T-helper 22 cell (primary cell): ENCODE measurements around the gene SDHAF1.
"Not testable (repeated sequence)": the region's sequence is repeated elsewhere in the genome, so short reads cannot be mapped to it uniquely, and the experiment has no call there.

ENCODE experiments used
- DNase-seq: peaks from one replicate; pipeline ENCODE4 v3.0.0-alpha.2; 2020; ENCODE audit warnings: low read depth

Gene SDHAF1

DNA sequence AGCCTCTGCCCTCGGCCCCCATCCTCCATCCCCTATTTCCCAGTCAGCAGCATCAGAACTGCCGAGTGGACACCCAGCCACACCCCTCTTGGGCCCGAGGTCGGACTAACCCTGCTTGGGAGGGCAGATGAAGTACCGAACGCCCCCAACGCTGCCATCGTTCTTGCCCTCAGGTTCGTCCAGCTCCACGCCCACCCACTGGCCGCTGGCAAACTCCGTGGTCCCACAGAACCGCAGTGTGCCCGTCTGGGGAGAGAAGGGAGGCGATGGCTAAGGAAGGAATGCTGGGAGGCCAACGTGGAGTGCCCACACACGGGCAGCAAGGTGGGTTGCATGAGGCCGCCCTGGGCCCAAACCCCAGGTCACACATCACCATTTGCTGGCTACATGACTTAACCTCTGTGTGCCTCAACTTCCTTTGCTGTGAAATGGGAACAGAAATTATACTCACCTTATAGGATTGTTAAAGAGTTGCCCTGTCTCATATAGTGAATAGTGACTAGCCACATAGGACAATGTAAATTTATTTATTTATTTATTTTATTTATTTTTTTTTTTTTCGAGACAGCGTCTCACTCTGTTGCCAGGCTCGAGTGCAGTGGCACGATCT lies 24.2 kb downstream of the SDHAF1 start:
- no peak for DNase-seq

DNA sequence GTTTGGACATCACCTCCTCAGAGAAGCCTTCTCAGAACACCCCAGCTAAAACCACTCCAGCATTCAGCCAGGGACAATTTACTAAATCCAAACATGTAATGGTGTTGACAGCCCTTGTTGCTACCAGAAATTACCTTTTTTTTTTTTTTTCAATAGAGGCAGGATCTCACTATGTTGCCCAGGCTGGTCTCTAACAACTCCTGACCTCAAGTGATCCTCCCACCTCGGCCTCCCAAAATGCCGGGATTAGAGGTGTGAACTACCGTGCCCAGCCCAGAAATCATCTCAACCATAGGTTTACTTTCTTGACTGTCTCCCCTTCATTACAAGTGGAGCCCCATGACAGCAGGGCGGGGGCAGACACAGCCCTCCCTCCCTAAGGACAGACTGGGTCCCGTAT lies 28.4 kb downstream of the SDHAF1 start:
- no peak for DNase-seq

DNA sequence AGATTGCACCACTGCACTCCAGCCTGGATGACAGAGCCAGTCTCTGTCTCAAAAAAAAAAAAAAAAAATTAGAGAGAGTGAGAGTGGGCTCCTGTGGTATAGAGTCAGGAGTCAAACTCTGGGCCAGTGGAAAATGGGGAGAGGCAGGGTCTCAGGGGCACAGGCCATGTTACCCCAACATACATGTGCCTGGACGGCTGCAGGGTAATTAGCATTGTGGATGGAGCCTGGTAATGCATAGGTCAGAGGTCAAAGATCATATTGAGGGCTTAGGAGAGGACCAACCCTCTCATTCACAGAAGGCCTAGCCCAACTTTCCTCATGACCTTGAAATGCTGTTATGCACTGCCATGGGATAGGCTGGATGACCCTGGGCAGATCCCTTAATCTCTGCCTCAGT lies 30.6 kb downstream of the SDHAF1 start:
- no peak for DNase-seq

DNA sequence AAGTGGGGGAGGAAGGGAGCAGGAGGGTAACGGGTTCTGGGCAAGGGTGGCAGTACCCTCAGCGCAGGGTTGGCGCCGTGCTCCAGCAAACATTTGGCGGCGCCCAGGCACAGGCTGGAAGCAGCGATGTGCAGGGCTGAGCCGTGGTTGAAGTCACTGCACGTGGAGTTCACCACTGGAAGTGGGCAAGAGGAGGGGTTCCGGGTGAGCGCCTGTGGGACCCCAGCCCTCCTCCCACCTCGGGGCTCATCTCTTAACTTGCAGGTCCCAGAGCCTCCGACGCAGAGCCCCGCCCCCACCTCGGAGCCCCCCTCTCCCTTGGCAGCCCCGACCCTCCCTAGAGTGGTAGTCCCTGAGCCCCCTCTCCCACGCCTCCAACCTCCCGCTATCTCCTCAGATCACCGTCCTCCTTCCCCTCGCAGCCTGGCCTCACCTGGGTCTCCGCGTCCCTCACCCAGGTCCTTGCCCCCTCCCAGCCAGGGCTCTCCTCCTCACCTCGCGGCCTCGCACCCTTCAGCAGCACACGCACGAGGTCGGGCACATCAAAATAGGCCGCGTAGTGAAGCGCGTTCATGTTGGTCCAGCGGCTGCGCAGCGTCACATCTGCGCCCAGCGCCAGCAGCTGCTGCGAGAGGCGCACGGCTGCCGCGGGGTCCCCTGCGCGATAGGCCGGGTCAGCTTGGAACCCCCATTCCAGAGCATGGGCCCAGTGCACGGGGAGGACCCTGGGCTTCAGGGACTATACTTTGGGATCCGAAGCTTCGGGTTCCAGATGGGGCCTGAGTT lies 31.3 kb downstream of the SDHAF1 start:
- DNase-seq, result no peak

DNA sequence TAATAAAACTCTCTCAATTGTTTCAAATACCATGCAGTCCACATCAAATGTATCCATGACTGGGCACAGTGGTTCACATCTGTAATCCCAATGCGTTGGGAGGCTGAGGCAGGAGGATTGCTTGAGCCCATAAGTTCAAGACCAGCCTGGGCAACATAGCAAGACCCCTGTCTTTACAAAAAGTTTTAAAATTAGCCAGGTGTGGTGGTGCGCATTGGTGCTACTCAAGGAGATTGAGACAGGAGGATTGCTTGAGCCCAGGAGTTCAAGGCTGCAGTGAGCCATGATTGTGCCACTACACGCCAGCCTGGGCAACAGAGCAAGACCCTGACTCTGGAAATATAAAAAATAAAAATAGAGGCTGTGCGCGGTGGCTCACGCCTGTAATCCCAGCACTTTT lies 32.7 kb downstream of the SDHAF1 start:
- DNase-seq, result no peak

DNA sequence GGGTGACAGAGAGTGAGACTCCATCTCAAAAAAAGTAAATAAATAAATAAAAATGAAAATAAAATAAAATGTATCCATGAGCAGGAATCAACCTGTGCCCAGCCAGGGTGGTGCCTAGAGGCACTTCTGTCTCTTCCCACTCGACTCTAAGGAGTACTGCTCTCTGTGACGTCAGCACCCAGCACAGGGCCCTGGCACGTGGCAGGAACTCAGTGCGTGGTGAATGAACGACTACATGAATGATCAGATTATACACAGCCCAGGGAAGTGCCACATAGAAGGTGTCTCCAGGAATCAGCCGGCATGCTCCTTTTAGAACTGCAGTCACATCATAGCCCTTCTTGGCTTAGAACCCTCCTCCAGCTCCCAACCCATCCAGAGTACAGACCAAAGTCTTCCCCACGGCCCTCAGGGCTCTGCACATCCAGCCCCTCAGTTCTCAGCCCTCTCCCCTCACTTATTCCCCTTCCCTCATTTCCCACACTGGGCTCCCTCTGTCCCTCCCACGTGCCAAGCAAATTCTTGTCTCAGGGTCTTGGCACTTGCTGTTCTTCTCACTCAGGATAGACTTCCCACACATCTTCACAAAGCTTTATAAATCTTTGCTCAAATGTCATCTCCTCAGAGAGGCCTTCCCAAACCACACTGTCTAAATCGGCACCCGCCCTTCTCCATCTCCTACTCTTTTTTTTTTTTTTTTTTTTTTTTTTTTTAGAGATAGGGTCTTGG lies 33.5 kb downstream of the SDHAF1 start:
- no peak for DNase-seq

DNA sequence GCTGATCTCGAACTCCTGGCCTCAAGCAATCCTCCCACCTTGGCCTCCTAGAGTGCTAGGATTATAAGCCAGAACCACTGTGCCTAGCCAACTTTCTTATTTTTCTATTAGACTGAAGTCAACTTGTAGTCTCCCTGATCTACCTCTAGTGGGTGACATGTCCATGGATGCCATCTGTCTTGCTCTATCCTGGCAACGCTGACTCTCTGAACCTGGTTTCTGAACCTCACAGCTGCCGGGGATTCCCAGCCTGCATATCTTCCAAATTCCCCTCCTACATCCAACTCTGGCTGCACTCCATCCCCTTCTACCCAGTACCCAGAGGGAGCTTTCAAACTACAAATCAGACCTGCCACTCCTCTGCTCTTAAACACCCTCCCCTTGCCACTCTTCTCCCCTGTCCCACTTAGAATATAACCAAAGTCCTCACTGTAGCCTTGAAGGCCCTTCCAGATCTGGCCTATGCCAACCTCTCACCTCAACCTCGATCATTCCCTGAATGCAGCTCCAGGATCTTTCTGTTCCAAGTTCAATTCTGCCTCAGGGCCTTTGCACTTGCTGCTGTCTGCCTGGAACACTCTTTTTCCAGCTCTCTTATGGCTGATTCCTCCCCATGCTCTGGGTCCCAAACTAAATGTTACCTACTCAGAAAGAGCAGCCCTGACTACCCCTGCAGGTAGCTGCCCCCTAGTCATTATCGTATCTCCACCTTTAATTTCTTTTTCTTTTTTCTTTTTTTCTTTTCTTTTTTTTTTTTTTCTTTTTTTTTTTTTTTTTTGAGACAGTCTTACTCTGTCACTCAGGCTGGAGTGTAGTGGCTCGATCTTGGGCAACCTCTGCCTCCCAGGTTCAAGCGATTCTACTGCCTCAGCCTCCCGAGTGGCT lies 35.5 kb downstream of the SDHAF1 start:
- DNase-seq, result no peak

DNA sequence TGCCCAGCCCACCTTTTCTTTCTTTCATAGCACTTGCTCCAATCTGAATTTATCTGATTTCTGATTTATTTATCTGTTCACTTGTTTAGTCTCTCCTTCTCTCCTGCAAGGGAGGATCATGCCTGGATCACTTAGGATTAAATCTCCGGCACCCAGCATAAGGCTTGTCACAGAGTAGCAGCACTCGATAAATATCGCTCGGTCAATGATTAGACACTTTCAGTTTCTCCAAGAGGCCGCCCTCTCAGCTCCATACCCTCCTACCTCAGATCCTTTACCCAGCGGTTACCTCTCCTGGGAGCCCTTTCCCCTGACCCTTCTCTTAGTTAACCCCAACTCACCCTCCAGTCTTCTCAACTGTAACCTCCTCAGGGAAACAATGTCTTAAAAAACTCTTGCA lies 36.3 kb downstream of the SDHAF1 start:
- DNase-seq, result no peak

DNA sequence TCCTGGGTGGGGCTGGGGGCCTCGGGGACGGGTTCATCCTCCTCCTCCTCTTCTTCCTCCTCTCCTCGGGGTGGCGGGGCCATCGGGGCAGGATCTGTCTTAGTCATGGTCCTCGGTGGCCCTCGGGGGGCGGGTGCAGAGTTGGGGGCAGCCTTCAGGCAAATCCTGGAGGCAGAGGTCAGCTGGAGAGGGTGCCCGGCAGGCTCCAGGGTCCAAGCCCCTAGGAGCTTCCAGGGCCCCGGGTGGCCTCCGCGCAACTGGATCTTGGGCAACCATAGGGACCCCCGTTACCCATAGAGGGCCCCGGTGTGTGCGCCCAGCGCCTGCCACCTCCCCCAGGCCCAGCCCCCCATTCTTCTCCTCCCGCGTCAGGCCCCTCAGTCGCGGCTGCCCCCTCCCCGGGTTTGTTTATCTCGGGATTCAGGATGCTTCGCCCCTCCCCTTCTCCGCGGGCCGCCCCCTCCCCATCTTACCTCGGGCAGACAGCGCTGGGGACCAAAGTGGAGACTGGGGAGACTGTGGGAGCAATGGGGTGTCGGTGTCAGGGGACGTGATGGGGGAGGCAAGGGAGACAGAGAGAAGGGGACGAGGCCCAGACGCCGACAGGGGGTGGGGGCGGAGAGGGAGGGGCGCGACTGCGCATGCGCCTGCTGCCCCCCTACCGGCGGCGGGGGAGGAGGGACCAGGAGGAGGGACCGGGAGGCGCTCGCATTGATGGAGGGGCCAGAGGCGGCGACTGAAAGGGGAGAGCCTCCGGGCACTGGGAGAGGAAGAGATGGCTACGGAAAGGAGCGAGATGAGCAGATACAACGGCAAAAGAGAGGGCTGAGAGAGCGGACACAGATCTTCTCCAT lies 37.5 kb downstream of the SDHAF1 start, which contains the start of gene CLIP3:
Gene CLIP3, minus strand, starts transcription at position 623 of the 854 bp plus-strand sequence. Its CDS starts 516 bp downstream, at position 107.
- DNase-seq, result no peak

DNA sequence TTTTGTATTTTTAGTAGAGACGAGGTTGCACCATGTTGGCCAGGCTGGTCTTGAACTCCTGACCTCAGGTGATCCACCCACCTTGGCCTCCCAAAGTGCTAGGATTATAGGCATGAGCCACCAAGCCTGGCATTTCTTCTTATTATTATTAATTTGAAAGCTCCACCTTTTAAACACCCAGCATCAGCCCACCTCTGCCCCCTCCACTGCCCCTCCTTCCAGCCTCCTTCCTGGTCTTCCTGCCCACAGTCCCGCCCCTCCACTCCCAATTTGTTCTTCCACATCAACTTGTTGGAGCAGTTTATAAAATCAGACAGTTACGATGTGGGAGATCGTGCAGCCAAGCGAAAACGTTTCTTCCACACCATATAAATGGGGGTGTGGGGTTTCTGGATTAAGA lies 45.5 kb downstream of the SDHAF1 start:
- no peak for DNase-seq

DNA sequence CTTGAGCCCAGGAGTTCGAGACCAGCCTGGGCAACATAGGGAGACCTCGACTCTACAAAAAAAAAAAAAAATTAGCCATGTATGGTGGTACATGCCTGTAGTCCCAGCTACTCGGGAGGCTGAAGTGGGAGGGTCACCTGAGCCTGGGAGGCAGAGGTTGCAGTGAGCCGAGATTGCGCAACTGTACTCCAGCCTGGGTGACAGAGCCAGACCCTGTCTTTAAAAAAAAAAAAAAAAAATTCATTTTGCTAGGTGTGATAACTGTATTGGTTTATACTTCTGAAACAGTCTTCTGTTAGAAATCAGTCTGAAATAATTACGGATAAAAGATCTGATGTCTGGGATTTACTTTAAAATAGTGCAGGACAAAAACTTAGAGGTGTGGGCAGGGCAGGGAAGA lies 46.1 kb downstream of the SDHAF1 start:
- DNase-seq, result not testable (repeated sequence)

DNA sequence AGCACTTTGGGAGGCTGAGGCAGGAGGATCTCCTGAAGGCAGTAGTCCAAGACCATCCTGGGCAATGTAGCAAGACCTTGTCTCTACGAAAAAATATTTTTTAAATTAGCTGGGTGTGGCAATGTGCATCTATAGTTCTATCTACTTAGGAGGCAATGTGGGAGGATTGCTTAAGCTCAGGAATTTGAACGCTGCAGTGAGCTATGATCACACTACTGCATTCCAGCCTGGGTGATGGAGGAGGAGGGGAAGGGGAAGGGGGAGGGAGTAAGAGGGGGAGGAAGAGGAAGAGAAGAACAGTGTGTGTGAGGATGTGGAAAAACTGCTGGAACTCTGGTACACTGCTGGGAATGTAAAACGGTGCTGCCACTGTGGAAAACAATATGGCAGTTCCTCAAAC lies 46.8 kb downstream of the SDHAF1 start:
- no peak for DNase-seq

DNA sequence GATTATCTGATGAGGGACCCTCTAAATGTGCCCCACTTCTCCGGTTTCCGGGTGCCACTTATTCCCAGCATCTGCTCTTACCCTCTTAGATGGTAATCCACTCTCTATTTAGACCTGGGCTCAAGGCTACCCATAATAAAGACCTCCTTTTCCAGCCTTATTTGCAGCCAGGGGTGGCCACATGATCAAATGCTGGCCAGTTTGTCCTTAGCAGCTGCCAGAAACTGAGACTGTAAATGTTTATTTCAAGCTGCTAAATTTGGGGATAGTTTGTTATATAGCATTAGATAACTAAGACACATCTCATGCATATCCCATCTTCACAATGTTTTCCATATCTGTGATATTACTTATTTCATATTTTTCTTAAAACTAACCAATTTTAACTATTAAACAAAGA lies 49.0 kb downstream of the SDHAF1 start:
- no peak for DNase-seq
